ENCODE results near the gene SHLD2.
"Not testable (repeated sequence)": the region's sequence is repeated elsewhere in the genome, so short reads cannot be mapped to it uniquely, and the experiment has no call there.

- not testable (repeated sequence) for TF ChIP-seq MXD4 (CRISPR knock-in tag; IDR thresholded peaks at IDR 0.05; ENCODE audit: borderline replicate concordance); ELF4 (CRISPR knock-in tag; IDR thresholded peaks at IDR 0.05; ENCODE audit: low read depth)
- peak; percentile 40 for TF ChIP-seq CTCF (IDR thresholded peaks at IDR 0.05)
Observed at GRCh38 chr10:87149020-87149609, 54.1 kb downstream of the SHLD2 start.

All from WTC11 (cell line).